Measurements from ENCODE around the gene AAR2. TPM values are rescaled to one million over a fixed set of nuclear protein-coding genes. Genes with fewer than 3 reads are reported as not detected.

The AAR2 gene
- total RNA-seq, 1 donor from 2014 or later: 24.6 TPM

DNA sequence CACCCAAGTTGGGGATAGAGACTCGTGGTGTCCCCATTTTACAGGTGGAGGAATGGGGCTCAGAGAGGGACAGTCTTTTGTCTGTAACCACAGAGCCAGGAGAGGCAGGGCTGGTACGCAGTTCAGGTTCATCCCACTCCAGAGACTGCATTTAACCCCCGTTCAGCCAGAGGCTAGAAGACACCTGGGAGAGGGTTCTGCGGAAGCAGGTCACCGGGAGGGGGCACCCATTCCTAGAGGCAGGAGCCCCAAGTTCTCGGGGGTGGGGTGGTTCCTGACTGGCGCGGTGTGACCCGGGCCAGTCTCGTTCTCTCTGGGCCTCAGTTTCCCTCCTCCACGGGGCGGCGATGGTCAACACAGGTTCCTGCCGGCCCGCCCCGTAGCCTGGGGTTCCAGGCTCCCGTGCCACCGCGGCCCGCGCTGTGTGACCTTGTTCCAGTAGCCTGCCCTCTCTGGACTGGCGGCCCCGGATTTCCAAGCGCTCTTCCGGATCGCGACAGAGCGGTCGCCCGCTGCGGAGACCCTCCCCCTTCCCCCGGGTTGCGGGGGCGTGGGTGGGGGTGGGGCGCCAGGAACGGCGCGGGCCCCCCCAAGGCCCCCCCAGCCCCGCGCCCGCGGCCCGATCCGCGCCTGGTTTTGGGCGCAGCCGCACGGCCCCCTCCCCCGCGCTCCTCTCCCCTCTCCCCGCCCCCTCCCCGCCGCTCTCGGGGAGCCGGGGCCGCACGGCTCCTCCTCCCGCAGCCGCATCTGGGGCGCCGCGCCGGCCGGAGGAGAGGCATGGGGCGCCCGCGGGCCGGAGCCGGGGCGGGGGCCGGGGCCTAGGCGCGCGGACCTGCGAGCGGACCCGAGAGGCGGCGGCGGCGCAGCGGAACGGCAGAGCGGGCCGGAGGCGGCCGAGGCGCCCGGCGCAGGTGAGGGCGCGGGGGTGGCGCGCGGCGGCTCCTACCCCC is 69.6 kb downstream of the AAR2 start, which contains the start of gene DLGAP4:
DLGAP4 (plus strand) TSS at position 738 of the 950 bp plus-strand sequence. CDS start 125,379 bp downstream, outside the sequence.
- H3K36me3 Mint-ChIP-seq (ENCODE audit: low read depth): no peaks in the 10 kb centered on the region
- H3K27ac Mint-ChIP-seq (ENCODE audit: unreplicated experiment): no peak within 1 kb of the TSS
- no peak for DNase-seq (ENCODE audit: low spot score)
- peaks cover 76% of the 10 kb centered on the region for H3K27me3 Mint-ChIP-seq (ENCODE audit: low read depth)
- no peaks in the 10 kb centered on the region for H3K9me3 Mint-ChIP-seq (ENCODE audit: low read depth)
- TF ChIP-seq, protein P1, sequence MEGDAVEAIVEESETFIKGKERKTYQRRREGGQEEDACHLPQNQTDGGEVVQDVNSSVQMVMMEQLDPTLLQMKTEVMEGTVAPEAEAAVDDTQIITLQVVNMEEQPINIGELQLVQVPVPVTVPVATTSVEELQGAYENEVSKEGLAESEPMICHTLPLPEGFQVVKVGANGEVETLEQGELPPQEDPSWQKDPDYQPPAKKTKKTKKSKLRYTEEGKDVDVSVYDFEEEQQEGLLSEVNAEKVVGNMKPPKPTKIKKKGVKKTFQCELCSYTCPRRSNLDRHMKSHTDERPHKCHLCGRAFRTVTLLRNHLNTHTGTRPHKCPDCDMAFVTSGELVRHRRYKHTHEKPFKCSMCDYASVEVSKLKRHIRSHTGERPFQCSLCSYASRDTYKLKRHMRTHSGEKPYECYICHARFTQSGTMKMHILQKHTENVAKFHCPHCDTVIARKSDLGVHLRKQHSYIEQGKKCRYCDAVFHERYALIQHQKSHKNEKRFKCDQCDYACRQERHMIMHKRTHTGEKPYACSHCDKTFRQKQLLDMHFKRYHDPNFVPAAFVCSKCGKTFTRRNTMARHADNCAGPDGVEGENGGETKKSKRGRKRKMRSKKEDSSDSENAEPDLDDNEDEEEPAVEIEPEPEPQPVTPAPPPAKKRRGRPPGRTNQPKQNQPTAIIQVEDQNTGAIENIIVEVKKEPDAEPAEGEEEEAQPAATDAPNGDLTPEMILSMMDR (IDR thresholded peaks at IDR 0.05): no peak
- peaks cover 5% of the 10 kb centered on the region for H3K4me1 Mint-ChIP-seq (ENCODE audit: low read depth)
- peak within 1 kb of the TSS; percentile 60 for H3K4me3 Mint-ChIP-seq (ENCODE audit: unreplicated experiment)

Other genes with a start within 250 kb of the AAR2 start
- gene EPB41L1, start 81.7 kb upstream of the AAR2 start, total RNA-seq: 41.1 to 42.7 TPM (median 42.1 TPM) in 3 replicates
- gene DLGAP4, start 69.9 kb downstream of the AAR2 start, total RNA-seq: 140 to 165 TPM (median 161 TPM) in 3 replicates

Data from chondrocyte (in vitro differentiated cells).